Calu3 (cell line): ENCODE measurements around the gene TSPAN6. TPM values are rescaled to one million over a fixed set of nuclear protein-coding genes. Genes with fewer than 3 reads are reported as not detected.

Experiments used
- BruUV-seq: library from RNA; stranded (reverse); fragments of 400-500 nt; replicated peaks from 2 replicates; lab custom pipeline; 2021; lab: Mats Ljungman, UMichigan
- CTCF ChIA-PET: fragments of 300-600 bp; sonication (Branson Sonifier 250); formaldehyde crosslinking; loops from one replicate; lab custom pipeline; 2022; ENCODE audit warnings: antibody characterized with exemption; lab: Charles Lee
- DNase-seq: peaks from one replicate; pipeline ENCODE4 v3.0.0; 2022
- H3K27ac Mint-ChIP-seq: one replicate; pipeline ENCODE4 v1.8.0; 2022; ENCODE audit warnings: mixed read lengths; ENCODE audit not compliant: unreplicated experiment
- H3K27me3 Mint-ChIP-seq: one replicate; pipeline ENCODE4 v1.8.0; 2022; ENCODE audit warnings: mixed read lengths; ENCODE audit not compliant: unreplicated experiment
- H3K36me3 Mint-ChIP-seq: one replicate; pipeline ENCODE4 v1.8.0; 2022; ENCODE audit warnings: mild to moderate bottlenecking, moderate library complexity, mixed read lengths; ENCODE audit not compliant: insufficient read depth, unreplicated experiment
- H3K4me1 Mint-ChIP-seq: one replicate; pipeline ENCODE4 v1.8.0; 2022; ENCODE audit warnings: mild to moderate bottlenecking, low read depth, mixed read lengths; ENCODE audit not compliant: unreplicated experiment
- H3K4me3 Mint-ChIP-seq: one replicate; pipeline ENCODE4 v1.8.0; 2022; ENCODE audit warnings: mild to moderate bottlenecking, low read depth, moderate library complexity, mixed read lengths; ENCODE audit not compliant: unreplicated experiment
- H3K9me3 Mint-ChIP-seq: one replicate; pipeline ENCODE4 v1.8.0; 2022; ENCODE audit warnings: low read depth, mixed read lengths; ENCODE audit not compliant: unreplicated experiment
- intact Hi-C: fragments of 100-400 bp; cut with micrococcal nuclease; formaldehyde crosslinking; loops from one replicate; pipeline ENCODE4 v1.10.0; 2022; ENCODE audit not compliant: unreplicated experiment
- total RNA-seq: library from RNA; stranded (reverse); gene quantifications from 2 replicates; pipeline ENCODE4 v1.2.3, GENCODE V29; 2022
- TF ChIP-seq, protein P1 (sequence below): fragments of 200-600 bp; IDR thresholded peaks from one replicate; pipeline ENCODE4 v1.8.0; 2022; ENCODE audit warnings: antibody characterized with exemption; ENCODE audit not compliant: unreplicated experiment

TSPAN6 gene
- total RNA-seq, 1 experiment from 2014 or later = 70.6 TPM

DNA sequence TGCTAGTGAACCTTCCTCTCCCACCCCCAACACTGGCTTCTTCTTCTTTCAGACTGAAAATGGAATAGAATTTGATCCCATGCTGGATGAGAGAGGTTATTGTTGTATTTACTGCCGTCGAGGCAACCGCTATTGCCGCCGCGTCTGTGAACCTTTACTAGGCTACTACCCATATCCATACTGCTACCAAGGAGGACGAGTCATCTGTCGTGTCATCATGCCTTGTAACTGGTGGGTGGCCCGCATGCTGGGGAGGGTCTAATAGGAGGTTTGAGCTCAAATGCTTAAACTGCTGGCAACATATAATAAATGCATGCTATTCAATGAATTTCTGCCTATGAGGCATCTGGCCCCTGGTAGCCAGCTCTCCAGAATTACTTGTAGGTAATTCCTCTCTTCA is 37.1 kb downstream of the TSPAN6 start:
- no peak overlapping the region for H3K27ac Mint-ChIP-seq
- no peaks in the 10 kb centered on the region for H3K4me1 Mint-ChIP-seq
- intact Hi-C loops = no loop called here
- peaks cover 27% of the 10 kb centered on the region for H3K27me3 Mint-ChIP-seq
- no peak overlapping the region for H3K4me3 Mint-ChIP-seq
- no TSS peak for BruUV-seq
- TF ChIP-seq, protein P1, sequence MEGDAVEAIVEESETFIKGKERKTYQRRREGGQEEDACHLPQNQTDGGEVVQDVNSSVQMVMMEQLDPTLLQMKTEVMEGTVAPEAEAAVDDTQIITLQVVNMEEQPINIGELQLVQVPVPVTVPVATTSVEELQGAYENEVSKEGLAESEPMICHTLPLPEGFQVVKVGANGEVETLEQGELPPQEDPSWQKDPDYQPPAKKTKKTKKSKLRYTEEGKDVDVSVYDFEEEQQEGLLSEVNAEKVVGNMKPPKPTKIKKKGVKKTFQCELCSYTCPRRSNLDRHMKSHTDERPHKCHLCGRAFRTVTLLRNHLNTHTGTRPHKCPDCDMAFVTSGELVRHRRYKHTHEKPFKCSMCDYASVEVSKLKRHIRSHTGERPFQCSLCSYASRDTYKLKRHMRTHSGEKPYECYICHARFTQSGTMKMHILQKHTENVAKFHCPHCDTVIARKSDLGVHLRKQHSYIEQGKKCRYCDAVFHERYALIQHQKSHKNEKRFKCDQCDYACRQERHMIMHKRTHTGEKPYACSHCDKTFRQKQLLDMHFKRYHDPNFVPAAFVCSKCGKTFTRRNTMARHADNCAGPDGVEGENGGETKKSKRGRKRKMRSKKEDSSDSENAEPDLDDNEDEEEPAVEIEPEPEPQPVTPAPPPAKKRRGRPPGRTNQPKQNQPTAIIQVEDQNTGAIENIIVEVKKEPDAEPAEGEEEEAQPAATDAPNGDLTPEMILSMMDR = no peak
- CTCF ChIA-PET = no interaction called here
- H3K36me3 Mint-ChIP-seq = no peaks in the 10 kb centered on the region
- H3K9me3 Mint-ChIP-seq = no peaks in the 10 kb centered on the region
- DNase-seq = no peak

DNA sequence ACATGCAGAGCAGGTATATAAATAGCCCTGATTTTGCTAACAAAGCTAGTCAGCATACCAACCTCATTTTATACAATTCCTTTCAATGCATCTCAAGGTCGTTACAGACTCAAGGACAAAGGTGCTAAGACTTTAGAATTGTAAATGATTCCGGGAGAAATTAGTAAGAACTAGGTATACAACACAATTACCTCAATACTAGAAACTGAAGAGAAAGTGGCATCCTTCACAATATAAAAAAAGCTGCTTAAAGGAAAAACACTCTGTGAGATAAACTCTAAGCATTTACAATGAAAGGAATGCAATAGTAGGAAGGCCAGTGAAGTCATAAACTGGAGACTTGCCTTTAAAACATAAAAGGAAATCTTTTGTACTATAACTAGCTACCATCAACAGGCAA is 40.0 kb downstream of the TSPAN6 start:
- TF ChIP-seq, protein P1 = no peak
- no peak for DNase-seq
- Mint-ChIP-seq H3K27ac (no peak overlapping the region), H3K36me3 (no peaks in the 10 kb centered on the region), H3K4me3 (no peak overlapping the region), H3K27me3 (peaks cover 33% of the 10 kb centered on the region), H3K9me3 (no peaks in the 10 kb centered on the region), H3K4me1 (no peaks in the 10 kb centered on the region)
- CTCF ChIA-PET = no interaction called here
- intact Hi-C loops = no loop called here
- no TSS peak for BruUV-seq

DNA sequence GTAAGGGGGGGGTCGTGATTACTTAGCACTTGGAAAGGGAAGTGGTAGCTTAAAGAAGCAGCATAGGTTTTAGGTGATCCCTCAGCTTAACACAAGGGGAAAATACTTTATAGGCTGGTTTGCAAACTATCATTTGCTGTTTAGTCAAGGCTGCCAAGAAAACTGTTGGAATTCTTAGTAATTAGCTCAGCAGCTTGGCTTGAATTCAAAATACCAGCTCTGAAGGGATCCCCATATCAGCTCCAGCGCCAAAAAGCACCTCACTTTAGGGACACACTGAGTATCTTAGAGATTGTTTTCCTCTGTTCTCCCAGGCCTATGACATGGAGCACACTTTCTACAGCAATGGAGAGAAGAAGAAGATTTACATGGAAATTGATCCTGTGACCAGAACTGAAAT is 43.0 kb downstream of the TSPAN6 start:
- DNase-seq = no peak
- Mint-ChIP-seq H3K27me3 (peaks cover 51% of the 10 kb centered on the region), H3K4me3 (no peak overlapping the region), H3K4me1 (no peaks in the 10 kb centered on the region), H3K9me3 (no peaks in the 10 kb centered on the region), H3K36me3 (no peaks in the 10 kb centered on the region), H3K27ac (no peak overlapping the region)
- intact Hi-C loops = no loop called here
- TF ChIP-seq, protein P1 = no peak
- CTCF ChIA-PET = no interaction called here
- no TSS peak for BruUV-seq

DNA sequence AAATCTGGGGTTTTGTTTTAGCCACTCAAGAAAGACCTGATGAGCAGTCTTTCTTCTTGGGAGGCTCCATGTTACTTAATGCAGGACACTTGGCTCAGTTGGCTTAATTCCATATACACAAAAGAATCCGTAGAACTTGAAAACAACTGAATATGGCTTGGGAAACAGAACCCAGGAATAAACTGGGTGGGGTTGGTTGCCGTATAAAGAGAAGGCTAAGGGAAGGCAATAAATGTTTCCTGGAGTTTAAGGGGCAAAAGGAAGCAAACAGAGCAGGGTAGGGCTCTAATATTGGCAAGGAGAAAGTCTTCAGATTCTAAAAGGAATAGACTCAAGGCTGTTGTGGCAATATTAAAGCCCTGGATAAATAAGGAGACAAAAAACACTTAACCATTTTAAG is 43.5 kb downstream of the TSPAN6 start:
- Mint-ChIP-seq H3K27me3 (peaks cover 54% of the 10 kb centered on the region), H3K4me3 (no peak overlapping the region), H3K9me3 (no peaks in the 10 kb centered on the region), H3K36me3 (no peaks in the 10 kb centered on the region), H3K27ac (no peak overlapping the region), H3K4me1 (no peaks in the 10 kb centered on the region)
- no peak for DNase-seq
- no TSS peak for BruUV-seq
- TF ChIP-seq, protein P1 = no peak
- CTCF ChIA-PET = no interaction called here
- intact Hi-C loops = no loop called here
